Measurements from ENCODE around the gene FAM181B.

DNA sequence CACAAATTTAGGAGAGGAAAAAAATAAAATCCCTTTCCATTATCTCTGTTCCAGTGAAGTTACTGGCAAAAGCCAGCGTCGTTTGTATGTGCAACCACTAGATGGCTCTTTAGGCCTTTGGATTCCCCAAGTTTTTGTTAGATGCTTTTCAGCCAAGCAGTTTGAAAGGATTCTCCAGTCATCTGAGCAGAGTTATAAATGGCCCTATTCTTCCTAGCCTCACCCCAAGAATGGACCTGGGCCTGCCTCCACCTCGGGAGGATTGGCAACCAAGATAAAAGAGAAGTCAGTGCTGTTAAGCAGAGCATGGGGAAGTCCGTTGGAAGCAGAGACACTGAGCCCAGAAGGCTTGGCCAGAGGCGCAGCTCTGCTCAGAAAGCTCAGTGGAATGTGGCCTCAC is 15.4 kb downstream of the FAM181B start:
- TF ChIP-seq, protein P1, sequence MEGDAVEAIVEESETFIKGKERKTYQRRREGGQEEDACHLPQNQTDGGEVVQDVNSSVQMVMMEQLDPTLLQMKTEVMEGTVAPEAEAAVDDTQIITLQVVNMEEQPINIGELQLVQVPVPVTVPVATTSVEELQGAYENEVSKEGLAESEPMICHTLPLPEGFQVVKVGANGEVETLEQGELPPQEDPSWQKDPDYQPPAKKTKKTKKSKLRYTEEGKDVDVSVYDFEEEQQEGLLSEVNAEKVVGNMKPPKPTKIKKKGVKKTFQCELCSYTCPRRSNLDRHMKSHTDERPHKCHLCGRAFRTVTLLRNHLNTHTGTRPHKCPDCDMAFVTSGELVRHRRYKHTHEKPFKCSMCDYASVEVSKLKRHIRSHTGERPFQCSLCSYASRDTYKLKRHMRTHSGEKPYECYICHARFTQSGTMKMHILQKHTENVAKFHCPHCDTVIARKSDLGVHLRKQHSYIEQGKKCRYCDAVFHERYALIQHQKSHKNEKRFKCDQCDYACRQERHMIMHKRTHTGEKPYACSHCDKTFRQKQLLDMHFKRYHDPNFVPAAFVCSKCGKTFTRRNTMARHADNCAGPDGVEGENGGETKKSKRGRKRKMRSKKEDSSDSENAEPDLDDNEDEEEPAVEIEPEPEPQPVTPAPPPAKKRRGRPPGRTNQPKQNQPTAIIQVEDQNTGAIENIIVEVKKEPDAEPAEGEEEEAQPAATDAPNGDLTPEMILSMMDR (IDR thresholded peaks at IDR 0.05; ENCODE audit: extremely low read depth in 1 of 2, insufficient read depth in 1 of 2, low read depth in 1 of 2, low read length in 2 of 2): peak; percentile 61 to 72
- TF ChIP-seq POLR2A (IDR thresholded peaks at IDR 0.05; ENCODE audit: low read depth, low read length) (no peak), FOS (IDR thresholded peaks at IDR 0.05; ENCODE audit: borderline replicate concordance, insufficient read depth, low read length) (no peak), POLR2AphosphoS5 (IDR thresholded peaks at IDR 0.05; ENCODE audit: insufficient read depth, low read depth, low read length) (no peak), MAX (IDR thresholded peaks at IDR 0.05; ENCODE audit: insufficient read depth, insufficient read length) (no peak), EZH2 (IDR thresholded peaks at IDR 0.05; ENCODE audit: borderline replicate concordance, low read depth, low read length, severe bottlenecking) (no peak)
